ENCODE measurements around the gene AGAP1.

AGAP1 gene

GRCh38 chr2:235638541-235639427 is 144.9 kb downstream of the AGAP1 start:
- no peak for DNase-seq (ENCODE audit: low read depth)

- no peak for DNase-seq (ENCODE audit: low read depth)
Measured at GRCh38 chr2:235639428-235639773, 145.6 kb downstream of the AGAP1 start.

- DNase-seq (ENCODE audit: low read depth): no peak
Measured at GRCh38 chr2:235639885-235640284, 146.0 kb downstream of the AGAP1 start.

- no peak for DNase-seq (ENCODE audit: low read depth)
Measured at GRCh38 chr2:235640377-235640776, 146.5 kb downstream of the AGAP1 start.

- no peak for DNase-seq (ENCODE audit: low read depth)
Measured at GRCh38 chr2:235640926-235641723, 147.3 kb downstream of the AGAP1 start.

- no peak for DNase-seq (ENCODE audit: low read depth)
Measured at GRCh38 chr2:235641956-235642355, 148.1 kb downstream of the AGAP1 start.

- DNase-seq (ENCODE audit: low read depth): no peak
Measured at GRCh38 chr2:235642446-235643098, 148.7 kb downstream of the AGAP1 start.

- no peak for DNase-seq (ENCODE audit: low read depth)
Measured at GRCh38 chr2:235643680-235644511, 150.1 kb downstream of the AGAP1 start.

GRCh38 chr2:235647264-235647663 is 153.4 kb downstream of the AGAP1 start:
- DNase-seq (ENCODE audit: low read depth): no peak

GRCh38 chr2:235647877-235648276 is 154.0 kb downstream of the AGAP1 start:
- no peak for DNase-seq (ENCODE audit: low read depth)

- no peak for DNase-seq (ENCODE audit: low read depth)
Measured at GRCh38 chr2:235649418-235649817, 155.6 kb downstream of the AGAP1 start.

- no peak for DNase-seq (ENCODE audit: low read depth)
Measured at GRCh38 chr2:235651643-235652042, 157.8 kb downstream of the AGAP1 start.

- DNase-seq (ENCODE audit: low read depth): no peak
Measured at GRCh38 chr2:235654103-235654813, 160.4 kb downstream of the AGAP1 start.

- DNase-seq (ENCODE audit: low read depth): no peak
Measured at GRCh38 chr2:235658351-235659174, 164.7 kb downstream of the AGAP1 start.

GRCh38 chr2:235659767-235660322 is 166.0 kb downstream of the AGAP1 start:
- DNase-seq (ENCODE audit: low read depth): no peak

- no peak for DNase-seq (ENCODE audit: low read depth)
Measured at GRCh38 chr2:235660484-235661082, 166.7 kb downstream of the AGAP1 start.

- DNase-seq (ENCODE audit: low read depth): no peak
Measured at GRCh38 chr2:235661167-235661937, 167.5 kb downstream of the AGAP1 start.

- DNase-seq (ENCODE audit: low read depth): no peak
Measured at GRCh38 chr2:235661952-235662351, 168.1 kb downstream of the AGAP1 start.

GRCh38 chr2:235663875-235664274 is 170.0 kb downstream of the AGAP1 start:
- DNase-seq (ENCODE audit: low read depth): no peak
